Measurements from ENCODE around the gene B4GALT2. TPM values are rescaled to one million over a fixed set of nuclear protein-coding genes. Genes with fewer than 3 reads are reported as not detected.

B4GALT2 gene
- total and polyA plus RNA-seq, 2 of the 4 experiments (the other 2 are of a cell fraction) = 52.3 to 60.8 TPM

DNA sequence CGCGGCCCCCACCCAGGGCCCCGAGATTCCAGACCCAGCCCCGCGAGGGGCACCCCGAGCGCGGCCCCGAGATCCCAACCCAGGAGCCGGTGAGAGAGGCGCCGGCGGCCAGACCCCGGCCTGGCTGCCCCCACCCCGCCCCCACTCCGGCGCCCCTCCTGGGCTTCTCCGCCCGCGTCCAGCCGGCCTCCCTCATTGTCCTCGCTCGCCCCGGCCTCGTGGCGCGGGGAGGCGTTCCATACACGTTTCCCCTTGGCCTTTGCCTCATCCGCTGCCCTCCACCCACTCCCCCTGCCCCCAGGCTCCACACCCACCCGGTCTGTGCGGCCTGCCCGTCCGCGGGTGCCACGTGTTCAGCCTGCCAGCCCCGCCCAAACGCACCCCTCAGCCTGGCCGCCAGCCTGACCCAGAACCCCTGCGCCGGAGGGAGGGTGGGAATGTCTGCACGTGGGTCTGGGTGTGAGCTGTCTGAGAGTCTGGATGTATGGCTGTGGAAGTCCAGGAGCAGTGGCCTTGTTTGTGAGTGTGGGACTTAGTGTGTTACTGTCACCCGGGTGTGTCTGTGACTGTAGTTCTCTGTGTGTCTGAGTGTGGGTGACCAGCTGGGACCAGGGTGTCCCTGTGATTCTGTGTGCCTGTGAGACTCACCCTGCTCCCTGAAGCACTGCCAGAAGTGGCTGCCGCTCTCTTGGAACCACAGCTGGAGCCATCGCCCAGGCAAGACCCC, 681 bp downstream of the B4GALT2 start:
- peaks cover 40% of the 10 kb centered on the region for H3K36me3 ChIP-seq (ENCODE audit: control insufficient read depth, insufficient read depth, low read length)
- peak overlapping the region; percentile 76 for H2AK5ac ChIP-seq (ENCODE audit: low read depth, low read length)
- no TSS peak for BruUV-seq (replicated peaks)
- H2BK20ac ChIP-seq (ENCODE audit: low read depth, low read length) = no peak overlapping the region
- intact Hi-C loops (cut with micrococcal nuclease) (no loop called here), dilution Hi-C loops (cut with HindIII; ENCODE audit: low sequenced_read_pairs, unreplicated experiment) (no loop called here), in situ Hi-C loops (cut with MboI; ENCODE audit: low sequenced_read_pairs) (no loop called here)
- peak overlapping the region; percentile 72 for H3K4me3 ChIP-seq (ENCODE audit: insufficient read depth, low read depth, low read length)
- H2BK15ac ChIP-seq (ENCODE audit: low read depth, low read length) = peak overlapping the region; percentile 69; the same call in 2 of the 3 replicates
- H2BK120ac ChIP-seq (ENCODE audit: low read depth, low read length) = peak overlapping the region; percentile 20
- H3K9ac ChIP-seq (ENCODE audit: low read depth, low read length) = peak overlapping the region; percentile 75
- ChIA-PET CTCF (no interaction called here), POLR2A (ENCODE audit: unreplicated experiment) (no interaction called here)
- 0% methylated on average over 12 of the region's 45 CpGs; no CpG with 5 or more reads in 1 of the 2 experiments for WGBS, 2 experiments (ENCODE audit: extremely low coverage in 2 of 2, insufficient read length in 1 of 2)
- peak overlapping the region; percentile 100 for H2AK9ac ChIP-seq (replicated peaks; ENCODE audit: low read depth, low read length, poor library complexity)
- H2BK5ac ChIP-seq (ENCODE audit: low read depth, low read length, poor library complexity, severe bottlenecking) = peak overlapping the region; percentile 69
- H4K5ac ChIP-seq (ENCODE audit: low read depth, low read length) = peak overlapping the region; percentile 25
- peaks cover 57% of the 10 kb centered on the region for H4K20me1 ChIP-seq (ENCODE audit: insufficient read depth, low read length)
- H2AFZ ChIP-seq (replicated peaks; ENCODE audit: low read length, poor library complexity) = peak overlapping the region; percentile 91
- peak overlapping the region; percentile 65 to 79 for H4K8ac ChIP-seq (ENCODE audit: low read depth in 2 of 2, low read length in 2 of 2)
- no peaks in the 10 kb centered on the region for H3K9me3 ChIP-seq (ENCODE audit: control insufficient read depth, insufficient read depth, low read length)
- H3K56ac ChIP-seq (ENCODE audit: extremely low read depth, insufficient read depth, low read length) = peak overlapping the region; percentile 39; the same call in 1 of the 2 replicates
- ATAC-seq (ENCODE audit: low read depth) (peak; percentile 38), DNase-seq (peak; percentile 41)
- H3K4me2 ChIP-seq (ENCODE audit: low read depth, low read length) = peak overlapping the region; percentile 96
- H3K27me3 ChIP-seq (ENCODE audit: control insufficient read depth, insufficient read depth, low read length) = no peaks in the 10 kb centered on the region
- peaks cover 47 to 86% of the 10 kb centered on the region in 2 experiments; a peak in 3 of 4 replicates for H3K79me1 ChIP-seq (ENCODE audit: low read depth in 1 of 2, low read length in 2 of 2)
- H3K27ac ChIP-seq (ENCODE audit: insufficient read depth, low read length) = peak overlapping the region; percentile 86
- TF ChIP-seq MXI1 (IDR thresholded peaks at IDR 0.05; ENCODE audit: borderline replicate concordance, low read depth, low read length) = peak; percentile 95
- TF ChIP-seq, protein P1, sequence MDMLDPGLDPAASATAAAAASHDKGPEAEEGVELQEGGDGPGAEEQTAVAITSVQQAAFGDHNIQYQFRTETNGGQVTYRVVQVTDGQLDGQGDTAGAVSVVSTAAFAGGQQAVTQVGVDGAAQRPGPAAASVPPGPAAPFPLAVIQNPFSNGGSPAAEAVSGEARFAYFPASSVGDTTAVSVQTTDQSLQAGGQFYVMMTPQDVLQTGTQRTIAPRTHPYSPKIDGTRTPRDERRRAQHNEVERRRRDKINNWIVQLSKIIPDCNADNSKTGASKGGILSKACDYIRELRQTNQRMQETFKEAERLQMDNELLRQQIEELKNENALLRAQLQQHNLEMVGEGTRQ (IDR thresholded peaks at IDR 0.05; ENCODE audit: low read depth, low read length) = peak; percentile 62; the same call in 1 of the 2 replicates
- TF ChIP-seq MAZ (IDR thresholded peaks at IDR 0.05; ENCODE audit: borderline replicate concordance, low read depth, low read length) = peak; percentile 38; the same call in 1 of the 2 replicates
- no peak for TF ChIP-seq SMC3 (IDR thresholded peaks at IDR 0.05; ENCODE audit: low read depth, low read length)
- H3K4me1 ChIP-seq (ENCODE audit: control insufficient read depth, insufficient read depth, low read length) = peaks cover 21% of the 10 kb centered on the region
- peaks cover 39% of the 10 kb centered on the region for H3K9me1 ChIP-seq (ENCODE audit: insufficient read depth, low read length)
- H3K14ac ChIP-seq (replicated peaks; ENCODE audit: low read depth, low read length) = peak overlapping the region; percentile 88
- peak overlapping the region; percentile 81 for H3K23ac ChIP-seq (ENCODE audit: low read depth, low read length)
- peak overlapping the region; percentile 95 for H3K4ac ChIP-seq (ENCODE audit: low read depth, low read length)
- peak overlapping the region; percentile 90 for H4K91ac ChIP-seq (ENCODE audit: insufficient read depth, low read depth, low read length)
- H3K18ac ChIP-seq (ENCODE audit: low read depth, low read length) = no peak overlapping the region; the same call in 1 of the 2 replicates

All from IMR-90 (cell line).